ENCODE measurements around the gene CENPB. TPM values are rescaled to one million over a fixed set of nuclear protein-coding genes. Genes with fewer than 3 reads are reported as not detected.

CENPB gene
- total and polyA plus RNA-seq, 2 of the 4 experiments (the other 2 are of a cell fraction): 45.7 to 59.1 TPM

- Histone ChIP-seq H2BK20ac (ENCODE audit: low read depth, low read length) (no peak overlapping the region), H3K4me2 (ENCODE audit: low read depth, low read length) (no peak overlapping the region), H2BK5ac (ENCODE audit: low read depth, low read length, poor library complexity, severe bottlenecking) (no peak overlapping the region), H2BK120ac (ENCODE audit: low read depth, low read length) (no peak overlapping the region), H3K4me1 (ENCODE audit: control insufficient read depth, insufficient read depth, low read length) (no peaks in the 10 kb centered on the region; the same call in 1 of the 2 replicates), H4K8ac (ENCODE audit: low read depth in 2 of 2, low read length in 2 of 2) (no peak overlapping the region), H2AFZ (replicated peaks; ENCODE audit: low read length, poor library complexity) (no peak overlapping the region), H3K4ac (ENCODE audit: low read depth, low read length) (no peak overlapping the region), H3K14ac (replicated peaks; ENCODE audit: low read depth, low read length) (no peak overlapping the region), H3K79me1 (ENCODE audit: low read depth in 1 of 2, low read length in 2 of 2) (peaks cover 3 to 20% of the 10 kb centered on the region in 2 experiments; a peak in 3 of 4 replicates), H3K27ac (ENCODE audit: insufficient read depth, low read length) (no peak overlapping the region), H4K5ac (ENCODE audit: low read depth, low read length) (no peak overlapping the region), H4K20me1 (ENCODE audit: insufficient read depth, low read length) (peaks cover 9% of the 10 kb centered on the region; the same call in 1 of the 2 replicates), H3K9me3 (ENCODE audit: control insufficient read depth, insufficient read depth, low read length) (no peaks in the 10 kb centered on the region), H3K27me3 (ENCODE audit: control insufficient read depth, insufficient read depth, low read length) (no peaks in the 10 kb centered on the region), H3K9me1 (ENCODE audit: insufficient read depth, low read length) (peaks cover 5% of the 10 kb centered on the region), H2BK15ac (ENCODE audit: low read depth, low read length) (no peak overlapping the region), H3K4me3 (ENCODE audit: insufficient read depth, low read depth, low read length) (no peak overlapping the region), H2AK9ac (replicated peaks; ENCODE audit: low read depth, low read length, poor library complexity) (no peak overlapping the region), H3K56ac (ENCODE audit: extremely low read depth, insufficient read depth, low read length) (no peak overlapping the region), H3K18ac (ENCODE audit: low read depth, low read length) (no peak overlapping the region), H3K23ac (ENCODE audit: low read depth, low read length) (no peak overlapping the region), H4K91ac (ENCODE audit: insufficient read depth, low read depth, low read length) (no peak overlapping the region), H2AK5ac (ENCODE audit: low read depth, low read length) (no peak overlapping the region), H3K36me3 (ENCODE audit: control insufficient read depth, insufficient read depth, low read length) (peaks cover 9% of the 10 kb centered on the region; the same call in 1 of the 2 replicates), H3K9ac (ENCODE audit: low read depth, low read length) (no peak overlapping the region)
- dilution Hi-C loops (cut with HindIII; ENCODE audit: low sequenced_read_pairs, unreplicated experiment): no loop called here
- BruUV-seq (replicated peaks): no TSS peak
- WGBS, 2 experiments (ENCODE audit: extremely low coverage in 2 of 2, insufficient read length in 1 of 2): no CpG with 5 or more reads among the region's 11 CpGs
- no peak for ATAC-seq (ENCODE audit: low read depth)
- ChIA-PET CTCF (interaction anchor here (0.6 to 1.0 kb wide), 2 partner anchors 9 to 11 kb away, joined by 3 read pairs; partner anchors contain the start of gene ADISSP), POLR2A (ENCODE audit: unreplicated experiment) (no interaction called here)
- no peak for DNase-seq
- intact Hi-C loops (cut with micrococcal nuclease): no loop called here
- TF ChIP-seq MXI1 (IDR thresholded peaks at IDR 0.05; ENCODE audit: borderline replicate concordance, low read depth, low read length): no peak
- no peak for TF ChIP-seq FOS (IDR thresholded peaks at IDR 0.05; ENCODE audit: low read depth, low read length)
- TF ChIP-seq SMC3 (IDR thresholded peaks at IDR 0.05; ENCODE audit: low read depth, low read length): no peak
- no peak for TF ChIP-seq NFE2L2 (IDR thresholded peaks at IDR 0.05; ENCODE audit: low read depth, low read length)
- TF ChIP-seq BHLHE40 (IDR thresholded peaks at IDR 0.05; ENCODE audit: low read depth, low read length): no peak
- TF ChIP-seq CHD1 (IDR thresholded peaks at IDR 0.05; ENCODE audit: low read depth, low read length): no peak
- TF ChIP-seq USF2 (IDR thresholded peaks at IDR 0.05; ENCODE audit: low read depth, low read length): no peak
- TF ChIP-seq RFX5 (IDR thresholded peaks at IDR 0.05; ENCODE audit: low read depth, low read length): no peak
- TF ChIP-seq ELK1 (IDR thresholded peaks at IDR 0.05; ENCODE audit: borderline replicate concordance, low read depth, low read length): no peak
- in situ Hi-C loops (cut with MboI; ENCODE audit: low sequenced_read_pairs): no loop called here
These were observed 28.0 kb downstream of the CENPB start for GRCh38 chr20:3758566-3758965.

Data from IMR-90 (cell line).